GM13977 (cell line): Measurements from ENCODE around the gene FETUB.

Experiments used
- DNase-seq: peaks from one replicate; pipeline ENCODE4 v3.0.0; 2012; ENCODE audit warnings: low spot score
- in situ Hi-C: fragments of 300-500 bp; cut with MboI; formaldehyde crosslinking; loops from one replicate; pipeline ENCODE4 v1.12.0; 2022; ENCODE audit warnings: low sequenced_read_pairs, low pct_unique_long_range_greater_than_20kb, mixed read lengths, inconsistent platforms; ENCODE audit not compliant: unreplicated experiment
- TF ChIP-seq, protein P1 (sequence below): IDR thresholded peaks from 2 replicates; pipeline ENCODE4 v1.5.1; 2012; ENCODE audit warnings: mild to moderate bottlenecking, control low read depth; ENCODE audit not compliant: insufficient read depth; ENCODE audit errors: extremely low read depth, missing control alignments

Gene FETUB

DNA sequence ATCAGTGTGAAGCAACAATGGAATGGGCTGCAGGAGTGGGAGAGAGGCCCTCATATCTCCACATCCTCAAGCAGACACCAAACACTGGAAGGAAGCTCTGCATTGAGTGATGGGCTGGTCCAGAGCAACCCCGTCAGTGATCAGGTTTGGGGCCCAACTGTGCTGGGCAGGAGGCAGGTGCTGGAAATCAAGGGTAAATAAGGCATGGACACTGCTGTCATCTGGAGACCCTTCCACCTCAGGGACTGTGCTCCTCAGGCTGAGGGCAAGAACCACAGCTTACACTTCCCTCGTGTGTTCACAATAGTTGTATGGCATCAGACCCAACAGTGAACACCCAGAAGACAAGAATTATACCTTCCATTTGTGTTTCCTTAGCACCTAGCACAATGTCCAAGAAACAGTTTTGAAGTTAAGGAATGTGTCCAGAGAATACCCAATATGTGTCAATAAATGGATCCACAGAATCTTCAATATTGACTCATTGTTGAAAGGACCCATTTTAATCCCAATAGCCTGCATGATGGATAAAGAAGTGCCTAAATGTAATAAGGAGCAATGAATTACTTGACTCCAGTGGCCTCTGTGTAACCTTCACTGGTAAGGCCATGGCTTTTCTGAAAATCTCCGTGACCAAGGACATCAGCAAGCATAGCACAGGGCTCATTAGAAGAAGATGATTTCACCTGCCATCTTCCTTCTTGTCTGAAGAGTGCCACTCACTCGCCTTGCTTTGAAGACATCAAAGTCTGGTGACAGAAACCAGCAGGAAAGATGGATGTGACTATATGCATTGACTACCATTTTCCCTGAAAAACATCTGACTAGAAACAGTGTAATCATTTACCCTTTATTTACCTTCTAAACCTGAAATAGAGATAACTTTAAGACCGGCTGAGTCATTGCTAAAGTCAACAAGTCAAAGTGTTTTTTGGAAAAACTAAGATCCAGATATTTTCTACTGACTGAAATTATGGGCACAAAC lies 34.3 kb upstream of the FETUB start:
- TF ChIP-seq, protein P1, sequence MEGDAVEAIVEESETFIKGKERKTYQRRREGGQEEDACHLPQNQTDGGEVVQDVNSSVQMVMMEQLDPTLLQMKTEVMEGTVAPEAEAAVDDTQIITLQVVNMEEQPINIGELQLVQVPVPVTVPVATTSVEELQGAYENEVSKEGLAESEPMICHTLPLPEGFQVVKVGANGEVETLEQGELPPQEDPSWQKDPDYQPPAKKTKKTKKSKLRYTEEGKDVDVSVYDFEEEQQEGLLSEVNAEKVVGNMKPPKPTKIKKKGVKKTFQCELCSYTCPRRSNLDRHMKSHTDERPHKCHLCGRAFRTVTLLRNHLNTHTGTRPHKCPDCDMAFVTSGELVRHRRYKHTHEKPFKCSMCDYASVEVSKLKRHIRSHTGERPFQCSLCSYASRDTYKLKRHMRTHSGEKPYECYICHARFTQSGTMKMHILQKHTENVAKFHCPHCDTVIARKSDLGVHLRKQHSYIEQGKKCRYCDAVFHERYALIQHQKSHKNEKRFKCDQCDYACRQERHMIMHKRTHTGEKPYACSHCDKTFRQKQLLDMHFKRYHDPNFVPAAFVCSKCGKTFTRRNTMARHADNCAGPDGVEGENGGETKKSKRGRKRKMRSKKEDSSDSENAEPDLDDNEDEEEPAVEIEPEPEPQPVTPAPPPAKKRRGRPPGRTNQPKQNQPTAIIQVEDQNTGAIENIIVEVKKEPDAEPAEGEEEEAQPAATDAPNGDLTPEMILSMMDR, result no peak
- no peak for DNase-seq
- in situ Hi-C loops, result no loop called here

GRCh38 chr3:186608624-186609215 lies 31.5 kb upstream of the FETUB start:
- in situ Hi-C loops, result no loop called here
- no peak for DNase-seq
- TF ChIP-seq, protein P1, result no peak

DNA sequence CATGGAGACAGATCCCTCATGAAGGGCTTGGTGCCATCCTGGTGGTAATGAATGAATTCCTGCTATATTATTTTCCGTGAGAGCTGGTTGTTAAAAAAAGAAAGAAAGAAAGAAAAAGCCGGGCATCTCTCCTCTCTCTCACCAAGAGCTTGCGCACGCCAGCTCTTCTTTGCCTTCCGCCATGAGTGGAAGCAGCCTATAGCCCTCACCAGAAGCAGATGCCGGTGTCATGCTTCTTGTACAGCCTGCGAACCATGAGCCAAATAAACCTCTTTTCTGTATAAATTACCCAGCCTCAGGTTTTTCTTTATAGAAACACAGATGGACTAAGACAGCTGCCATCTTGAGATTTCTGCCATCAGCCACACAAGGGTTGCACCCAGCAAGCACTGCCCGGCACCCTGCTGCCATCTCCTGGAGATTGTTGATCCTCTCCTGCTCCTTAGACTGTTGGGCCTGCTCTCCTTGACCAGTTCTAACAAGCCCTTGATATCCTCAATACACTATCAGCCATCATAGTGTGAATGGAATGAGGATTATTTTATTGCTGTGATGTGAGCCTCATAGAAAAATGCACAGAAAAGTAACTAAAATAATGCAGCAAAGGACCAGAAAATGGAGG lies 30.8 kb upstream of the FETUB start:
- peak; percentile 29 for DNase-seq
- TF ChIP-seq, protein P1, result peak; percentile 41
- in situ Hi-C loops, result no loop called here

DNA sequence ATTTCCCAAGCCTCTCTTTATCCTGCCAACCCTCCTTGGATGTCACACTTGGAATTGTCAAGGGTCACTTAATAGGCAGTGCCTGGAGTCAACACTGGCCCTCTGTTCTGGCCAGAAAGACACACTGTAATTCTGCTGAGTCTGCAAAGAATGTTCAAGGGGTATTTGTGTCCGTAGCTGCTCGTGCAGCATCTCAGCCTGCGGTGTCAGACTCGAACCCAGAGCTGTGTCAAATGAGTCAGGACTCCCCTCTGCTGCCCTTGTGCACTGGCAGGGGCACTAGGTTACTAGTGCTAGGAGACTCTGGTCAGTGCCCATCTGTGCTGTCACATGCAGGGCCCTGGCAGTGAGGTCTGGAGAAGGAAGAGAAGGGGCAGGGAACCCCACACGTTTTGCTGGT lies 28.1 kb upstream of the FETUB start:
- in situ Hi-C loops, result loop anchor here (10.0 kb wide), 1 partner anchor 203 kb away; no protein-coding TSS in a partner anchor
- DNase-seq, result no peak
- TF ChIP-seq, protein P1, result no peak

- no peak for DNase-seq
- in situ Hi-C loops, result loop anchor here (10.0 kb wide), 1 partner anchor 202 kb away; no protein-coding TSS in a partner anchor
- TF ChIP-seq, protein P1, result no peak
These were observed 27.2 kb upstream of the FETUB start, which contains the start of gene AHSG for GRCh38 chr3:186612721-186613636. Gene AHSG (plus strand): TSS chr3:186613060. CDS start chr3:186613142, 82 bp downstream.
